Left ventricle myocardium inferior (tissue), 1 donor: ENCODE data around the gene EPHA10. TPM values are rescaled to one million over a fixed set of nuclear protein-coding genes. Genes with fewer than 3 reads are reported as not detected.

Source experiments
- DNase-seq: peaks from one replicate; pipeline ENCODE4 v3.0.0-alpha.2; 2020
- H3K27ac ChIP-seq: fragments of 200-600 bp; replicated peaks from 2 replicates; pipeline ENCODE4 v1.8.0; 2021
- H3K27me3 ChIP-seq: fragments of 200-600 bp; 2 replicates; pipeline ENCODE4 v1.8.0; 2021; ENCODE audit warnings: low read depth
- H3K36me3 ChIP-seq: fragments of 200-600 bp; 2 replicates; pipeline ENCODE4 v1.8.0; 2021
- H3K4me1 ChIP-seq: fragments of 200-600 bp; 2 replicates; pipeline ENCODE4 v1.8.0; 2021
- H3K4me3 ChIP-seq: fragments of 200-600 bp; 2 replicates; pipeline ENCODE4 v1.8.0; 2021; ENCODE audit warnings: mild to moderate bottlenecking, moderate library complexity
- H3K9me3 ChIP-seq: fragments of 200-600 bp; replicated peaks from 2 replicates; pipeline ENCODE4 v1.8.0; 2021
- CTCF ChIP-seq: fragments of 200-600 bp; IDR thresholded peaks from 2 replicates; pipeline ENCODE4 v1.8.0; 2021; ENCODE audit warnings: antibody characterized with exemption, mild to moderate bottlenecking, borderline replicate concordance
- intact Hi-C: fragments of 100-400 bp; cut with micrococcal nuclease; formaldehyde crosslinking; loops from one replicate; pipeline ENCODE4 v1.11.0; 2022
- total RNA-seq: library from RNA; stranded (reverse); fragmentation: NEBNext Ultra II Directional; extraction: Animal tissue kit (Norgen Biotek cat#: 25700); gene quantifications from one replicate; pipeline ENCODE4 v1.2.1, GENCODE V29; 2021
- donor health status: DM: no; HTN: yes; CAD: no; lungs with severe emphysema.

EPHA10 gene
- total RNA-seq, 1 donor from 2014 or later: 0.14 TPM

GRCh38 chr1:37722181-37723071, 42.5 kb downstream of the EPHA10 start:
- peaks cover 73% of the 10 kb centered on the region for H3K27me3 ChIP-seq
- DNase-seq: no peak
- H3K4me3 ChIP-seq: no peak overlapping the region
- H3K27ac ChIP-seq: peak overlapping the region; percentile 5
- no peaks in the 10 kb centered on the region for H3K36me3 ChIP-seq
- no peaks in the 10 kb centered on the region for H3K9me3 ChIP-seq
- H3K4me1 ChIP-seq: no peaks in the 10 kb centered on the region
- no peak for TF ChIP-seq CTCF
- intact Hi-C loops: no loop called here

- no peak overlapping the region for H3K27ac ChIP-seq
- H3K4me1 ChIP-seq: no peaks in the 10 kb centered on the region
- no peaks in the 10 kb centered on the region for H3K9me3 ChIP-seq
- DNase-seq: no peak
- TF ChIP-seq CTCF: no peak
- intact Hi-C loops: no loop called here
- no peaks in the 10 kb centered on the region for H3K36me3 ChIP-seq
- no peak overlapping the region for H3K4me3 ChIP-seq
- peaks cover 72% of the 10 kb centered on the region for H3K27me3 ChIP-seq
These were observed 43.4 kb downstream of the EPHA10 start for GRCh38 chr1:37721565-37721964.

GRCh38 chr1:37720231-37721130, 44.4 kb downstream of the EPHA10 start:
- H3K4me1 ChIP-seq: no peaks in the 10 kb centered on the region
- H3K27me3 ChIP-seq: peaks cover 72% of the 10 kb centered on the region
- no peak for TF ChIP-seq CTCF
- H3K9me3 ChIP-seq: no peaks in the 10 kb centered on the region
- intact Hi-C loops: no loop called here
- no peak overlapping the region for H3K27ac ChIP-seq
- H3K4me3 ChIP-seq: no peak overlapping the region
- no peak for DNase-seq
- H3K36me3 ChIP-seq: no peaks in the 10 kb centered on the region

- Histone ChIP-seq H3K36me3 (no peaks in the 10 kb centered on the region), H3K27ac (no peak overlapping the region), H3K4me1 (no peaks in the 10 kb centered on the region), H3K4me3 (no peak overlapping the region), H3K27me3 (peaks cover 65% of the 10 kb centered on the region), H3K9me3 (no peaks in the 10 kb centered on the region)
- no peak for DNase-seq
- no peak for TF ChIP-seq CTCF
- intact Hi-C loops: no loop called here
These were observed 45.2 kb downstream of the EPHA10 start for GRCh38 chr1:37719572-37720195.

- H3K27ac ChIP-seq: no peak overlapping the region
These were observed 45.9 kb downstream of the EPHA10 start for GRCh38 chr1:37718901-37719571.

More at GRCh38 chr1:37718901-37719571, 45.9 kb downstream of the EPHA10 start:
- H3K36me3 ChIP-seq: no peaks in the 10 kb centered on the region
- H3K9me3 ChIP-seq: no peaks in the 10 kb centered on the region
- H3K4me1 ChIP-seq: no peaks in the 10 kb centered on the region
- intact Hi-C loops: no loop called here
- no peak overlapping the region for H3K4me3 ChIP-seq
- H3K27me3 ChIP-seq: peaks cover 61% of the 10 kb centered on the region
- no peak for TF ChIP-seq CTCF
- DNase-seq: no peak
